Neuronal stem cell (in vitro differentiated cells): Measurements from ENCODE around the gene TACC2.

ENCODE experiments used
- DNase-seq: peaks from one replicate; pipeline ENCODE4 v3.0.0-alpha.2; 2013; ENCODE audit warnings: low spot score
- H2AFZ ChIP-seq: one replicate; pipeline ENCODE4 v1.6.1; 2013; ENCODE audit warnings: mild to moderate bottlenecking, low read length, inconsistent platforms
- H2AK5ac ChIP-seq: 2 replicates; pipeline ENCODE4 v1.6.1; 2013; ENCODE audit warnings: low read depth, mild to moderate bottlenecking, inconsistent platforms, low read length, moderate library complexity, mixed read lengths
- H2BK120ac ChIP-seq: 2 replicates; pipeline ENCODE4 v1.6.1; 2013; ENCODE audit warnings: low read depth, mild to moderate bottlenecking, inconsistent platforms, low read length, moderate library complexity, mixed read lengths
- H2BK12ac ChIP-seq: one replicate; pipeline ENCODE4 v1.6.1; 2013; ENCODE audit warnings: low read length, inconsistent platforms
- H2BK15ac ChIP-seq: 2 replicates; pipeline ENCODE4 v1.6.1; 2013; ENCODE audit warnings: mild to moderate bottlenecking, low read length, inconsistent platforms, mixed read lengths
- H2BK5ac ChIP-seq: one replicate; pipeline ENCODE4 v1.6.1; 2013; ENCODE audit warnings: inconsistent platforms, mild to moderate bottlenecking, low read length, moderate library complexity
- H3K14ac ChIP-seq: one replicate; pipeline ENCODE4 v1.6.1; 2013; ENCODE audit warnings: low read length, inconsistent platforms
- H3K18ac ChIP-seq: 2 replicates; pipeline ENCODE4 v1.6.1; 2013; ENCODE audit warnings: low read length, inconsistent platforms
- H3K23ac ChIP-seq: 2 replicates; pipeline ENCODE4 v1.6.1; 2013; ENCODE audit warnings: low read depth, mild to moderate bottlenecking, mixed read lengths, low read length, inconsistent platforms; ENCODE audit not compliant: poor library complexity
- H3K27ac ChIP-seq: replicated peaks from 3 replicates; pipeline ENCODE4 v1.5.1; 2013; ENCODE audit warnings: low read length, inconsistent platforms
- H3K27me3 ChIP-seq, 3 experiments: 2 replicates each; pipeline ENCODE4 v1.6.1; 2013; ENCODE audit warnings: low read length in 3 of 3, mild to moderate bottlenecking in 2 of 3, inconsistent platforms in 1 of 3, low read depth in 1 of 3, mixed read lengths in 1 of 3, moderate library complexity in 1 of 3; ENCODE audit not compliant: control insufficient read depth in 3 of 3, insufficient read depth in 3 of 3
- H3K36me3 ChIP-seq, 2 donors: replicated peaks in 1 of 2; 2 replicates each; pipeline ENCODE4 v1.6.1; 2013; ENCODE audit warnings: low read length in 2 of 2; ENCODE audit not compliant: control insufficient read depth in 2 of 2, insufficient read depth in 2 of 2
- H3K4ac ChIP-seq: 2 replicates; pipeline ENCODE4 v1.6.1; 2013; ENCODE audit warnings: inconsistent platforms, mild to moderate bottlenecking, low read length, moderate library complexity
- H3K4me1 ChIP-seq, 2 donors: 1 replicate in 1 of 2; 2 replicates in 1 of 2; pipeline ENCODE4 v1.6.1; 2013; ENCODE audit warnings: low read length in 2 of 2, low read depth in 1 of 2; ENCODE audit not compliant: control insufficient read depth in 2 of 2, insufficient read depth in 1 of 2
- H3K4me2 ChIP-seq: one replicate; pipeline ENCODE4 v1.6.1; 2013; ENCODE audit warnings: mild to moderate bottlenecking, low read length, inconsistent platforms; ENCODE audit not compliant: insufficient read depth, poor library complexity, severe bottlenecking
- H3K4me3 ChIP-seq, 2 donors: 2 replicates each; pipeline ENCODE4 v1.5.1; 2013; ENCODE audit warnings: low read length in 2 of 2, mild to moderate bottlenecking in 2 of 2, inconsistent platforms in 1 of 2, moderate library complexity in 1 of 2
- H3K79me1 ChIP-seq: one replicate; pipeline ENCODE4 v1.6.1; 2013; ENCODE audit warnings: low read depth, mild to moderate bottlenecking, inconsistent platforms, low read length, moderate library complexity
- H3K9ac ChIP-seq: one replicate; pipeline ENCODE4 v1.6.1; 2013; ENCODE audit warnings: mild to moderate bottlenecking, low read depth, low read length, inconsistent platforms; ENCODE audit not compliant: poor library complexity
- H3K9me3 ChIP-seq, 2 donors: replicated peaks in 1 of 2; 2 replicates each; pipeline versions ENCODE3 to v1.6.1; 2013; ENCODE audit warnings: low read length in 2 of 2, mild to moderate bottlenecking in 2 of 2, inconsistent platforms in 1 of 2, low read depth in 1 of 2, mixed read lengths in 1 of 2, moderate library complexity in 1 of 2; ENCODE audit not compliant: control insufficient read depth in 2 of 2, insufficient read depth in 1 of 2
- H4K8ac ChIP-seq: one replicate; pipeline ENCODE4 v1.6.1; 2013; ENCODE audit warnings: low read depth, mild to moderate bottlenecking, inconsistent platforms, low read length, moderate library complexity
- H4K91ac ChIP-seq: one replicate; pipeline ENCODE4 v1.6.1; 2013; ENCODE audit warnings: low read length, low read depth, mild to moderate bottlenecking, inconsistent platforms; ENCODE audit not compliant: poor library complexity
- WGBS, 2 donors: extraction: QIAGEN DNeasy Blood & Tissue Kit; methylation state at CpG; one replicate each; pipeline ENCODE4 v1.1.7; 2013; ENCODE audit warnings: missing lambda C conversion rate in 2 of 2, mixed read lengths in 1 of 2; ENCODE audit not compliant: insufficient read length in 2 of 2, insufficient replicate concordance in 1 of 2; ENCODE audit errors: extremely low coverage in 2 of 2; 5-methylcytosine and 5-hydroxymethylcytosine counted together

The TACC2 gene

DNA sequence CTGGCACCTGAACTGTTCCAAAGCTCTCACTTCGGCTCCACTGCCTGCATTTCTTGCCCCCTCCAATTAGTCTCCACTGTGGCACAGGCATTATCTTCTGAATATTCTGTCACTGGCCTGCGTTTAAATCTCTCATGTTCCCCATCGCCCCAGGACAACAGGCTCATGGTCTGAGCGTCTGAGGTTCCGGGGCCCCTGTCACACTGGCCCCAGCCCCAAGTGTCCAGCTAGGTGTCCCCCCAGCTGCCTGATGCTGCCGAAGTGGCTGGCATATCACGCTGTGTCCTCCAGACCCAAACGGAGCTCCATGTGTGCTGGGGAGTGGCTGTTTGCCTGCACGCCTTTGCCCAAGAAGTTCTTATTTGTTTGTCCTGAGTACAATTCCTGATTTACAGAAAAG is 135.4 kb downstream of the TACC2 start:
- DNase-seq, result no peak
- Histone ChIP-seq H2BK5ac (no peak overlapping the region), H3K9ac (peak overlapping the region; percentile 38), H3K23ac (no peak overlapping the region), H2BK120ac (no peak overlapping the region), H2AK5ac (no peak overlapping the region), H3K36me3 (peaks cover 0 to 9% of the 10 kb centered on the region in 2 donors), H3K9me3 (no peaks in the 10 kb centered on the region), H3K4me1 (peaks cover 0 to 12% of the 10 kb centered on the region in 2 donors), H3K4me2 (no peak overlapping the region), H2BK15ac (peak overlapping the region; percentile 79), H3K79me1 (no peaks in the 10 kb centered on the region), H2BK12ac (no peak overlapping the region), H3K27me3 (no peaks in the 10 kb centered on the region), H3K18ac (peak overlapping the region; percentile 40), H3K4me3 (no peak overlapping the region), H4K8ac (no peak overlapping the region), H3K14ac (peak overlapping the region; percentile 47), H2AFZ (no peak overlapping the region), H4K91ac (no peak overlapping the region), H3K4ac (no peak overlapping the region), H3K27ac (no peak overlapping the region)
- WGBS, 2 donors, result no CpG with 5 or more reads among the region's 9 CpGs

GRCh38 chr10:122124808-122125207 is 135.8 kb downstream of the TACC2 start:
- H2AFZ ChIP-seq, result no peak overlapping the region
- no peak overlapping the region for H2BK12ac ChIP-seq
- no CpG with 5 or more reads among the region's 7 CpGs for WGBS, 2 donors
- H3K9me3 ChIP-seq, result no peaks in the 10 kb centered on the region
- no peak overlapping the region for H3K18ac ChIP-seq
- H3K27ac ChIP-seq, result no peak overlapping the region
- H4K8ac ChIP-seq, result no peak overlapping the region
- H4K91ac ChIP-seq, result no peak overlapping the region
- H3K4ac ChIP-seq, result no peak overlapping the region
- no peaks in the 10 kb centered on the region for H3K79me1 ChIP-seq
- no peak overlapping the region for H3K9ac ChIP-seq
- no peak overlapping the region for H3K4me2 ChIP-seq
- H3K27me3 ChIP-seq, result no peaks in the 10 kb centered on the region
- no peak overlapping the region for H2BK15ac ChIP-seq
- H2AK5ac ChIP-seq, result no peak overlapping the region
- no peak overlapping the region for H3K14ac ChIP-seq
- no peak overlapping the region for H3K4me3 ChIP-seq
- DNase-seq, result no peak
- no peak overlapping the region for H3K23ac ChIP-seq
- no peak overlapping the region for H2BK5ac ChIP-seq
- peaks cover 0 to 9% of the 10 kb centered on the region in 2 donors for H3K36me3 ChIP-seq
- no peak overlapping the region for H2BK120ac ChIP-seq
- H3K4me1 ChIP-seq, result peaks cover 0 to 12% of the 10 kb centered on the region in 2 donors

- no peak for DNase-seq
Measured at GRCh38 chr10:122126763-122127659, 138.0 kb downstream of the TACC2 start.

GRCh38 chr10:122127943-122128342 is 139.0 kb downstream of the TACC2 start:
- H2AK5ac ChIP-seq, result no peak overlapping the region
- H2BK12ac ChIP-seq, result no peak overlapping the region
- no peak overlapping the region for H4K91ac ChIP-seq
- H2BK120ac ChIP-seq, result no peak overlapping the region
- H3K4ac ChIP-seq, result no peak overlapping the region
- peaks cover 0 to 11% of the 10 kb centered on the region in 2 donors for H3K36me3 ChIP-seq
- no peak overlapping the region for H3K27ac ChIP-seq
- H2AFZ ChIP-seq, result no peak overlapping the region
- H3K79me1 ChIP-seq, result no peaks in the 10 kb centered on the region
- H4K8ac ChIP-seq, result no peak overlapping the region
- no peaks in the 10 kb centered on the region for H3K27me3 ChIP-seq
- no CpG with 5 or more reads among the region's 8 CpGs for WGBS, 2 donors
- H2BK15ac ChIP-seq, result no peak overlapping the region
- peaks cover 0 to 13% of the 10 kb centered on the region in 2 donors for H3K4me1 ChIP-seq
- no peak for DNase-seq
- H2BK5ac ChIP-seq, result no peak overlapping the region
- H3K9me3 ChIP-seq, result no peaks in the 10 kb centered on the region
- H3K14ac ChIP-seq, result no peak overlapping the region
- H3K4me2 ChIP-seq, result no peak overlapping the region
- no peak overlapping the region for H3K4me3 ChIP-seq
- no peak overlapping the region for H3K9ac ChIP-seq
- H3K18ac ChIP-seq, result no peak overlapping the region
- no peak overlapping the region for H3K23ac ChIP-seq

More at GRCh38 chr10:122126763-122127659, 138.0 kb downstream of the TACC2 start:
- Histone ChIP-seq H3K27ac (no peak overlapping the region), H3K4ac (no peak overlapping the region), H2BK120ac (no peak overlapping the region), H3K9me3 (no peaks in the 10 kb centered on the region), H3K23ac (no peak overlapping the region), H2AK5ac (no peak overlapping the region), H2BK15ac (no peak overlapping the region), H3K14ac (no peak overlapping the region), H3K4me1 (peaks cover 0 to 7% of the 10 kb centered on the region in 2 donors), H4K8ac (no peak overlapping the region), H4K91ac (no peak overlapping the region), H3K4me3 (no peak overlapping the region), H3K9ac (no peak overlapping the region), H2AFZ (no peak overlapping the region), H2BK5ac (no peak overlapping the region), H3K79me1 (no peaks in the 10 kb centered on the region), H3K36me3 (peaks cover 0 to 6% of the 10 kb centered on the region in 2 donors), H3K4me2 (no peak overlapping the region), H3K27me3 (no peaks in the 10 kb centered on the region), H3K18ac (no peak overlapping the region), H2BK12ac (no peak overlapping the region)
- no CpG with 5 or more reads among the region's 6 CpGs for WGBS, 2 donors
